Natural killer cell (primary cell): ENCODE results near the gene OGDHL. TPM values are rescaled to one million over a fixed set of nuclear protein-coding genes. Genes with fewer than 3 reads are reported as not detected.

Experiments
- ATAC-seq, 3 donors: fragments of 150-1000 bp in 2 of 3; fragments of 200-7000 bp in 1 of 3; cut with Tn5 transposase; 1 replicate in 1 of 3; 2 replicates in 2 of 3; pipeline ENCODE4 v1.10.0; 2021; ENCODE audit warnings: mild to moderate bottlenecking in 2 of 3, moderate library complexity in 2 of 3
- DNase-seq, 2 donors: peaks; one replicate each; pipeline versions ENCODE4 v3.0.0 to v3.0.0-alpha.2; 2013 to 2021; ENCODE audit warnings: mixed read lengths in 1 of 2
- H3K27ac ChIP-seq: one replicate; pipeline ENCODE4 v1.5.1; 2013; ENCODE audit warnings: mild to moderate bottlenecking, low read length
- H3K27me3 ChIP-seq: one replicate; pipeline ENCODE4 v1.6.1; 2013; ENCODE audit warnings: low read length; ENCODE audit not compliant: control insufficient read depth, insufficient read depth
- H3K36me3 ChIP-seq: one replicate; pipeline ENCODE4 v1.6.1; 2013; ENCODE audit warnings: low read length; ENCODE audit not compliant: control insufficient read depth, insufficient read depth
- H3K4me1 ChIP-seq: one replicate; pipeline ENCODE4 v1.6.1; 2013; ENCODE audit warnings: low read length; ENCODE audit not compliant: control insufficient read depth, insufficient read depth
- H3K4me3 ChIP-seq: one replicate; pipeline ENCODE4 v1.5.1; 2013; ENCODE audit warnings: low read length
- H3K9me3 ChIP-seq: one replicate; pipeline ENCODE4 v1.6.1; 2013; ENCODE audit warnings: low read length; ENCODE audit not compliant: control insufficient read depth, insufficient read depth
- H3K27ac Mint-ChIP-seq, 2 donors: one replicate each; pipeline ENCODE4 v1.8.0; 2022; ENCODE audit warnings: mild to moderate bottlenecking in 2 of 2, mixed read lengths in 2 of 2, moderate library complexity in 1 of 2
- H3K27me3 Mint-ChIP-seq, 2 donors: one replicate each; pipeline ENCODE4 v1.8.0; 2022; ENCODE audit warnings: low read depth in 2 of 2, mixed read lengths in 2 of 2
- H3K36me3 Mint-ChIP-seq: one replicate; pipeline ENCODE4 v1.8.0; 2022; ENCODE audit warnings: mixed read lengths
- H3K4me1 Mint-ChIP-seq, 2 donors: one replicate each; pipeline ENCODE4 v1.8.0; 2022; ENCODE audit warnings: mixed read lengths in 2 of 2
- H3K4me3 Mint-ChIP-seq: one replicate; pipeline ENCODE4 v1.8.0; 2022; ENCODE audit warnings: mild to moderate bottlenecking, moderate library complexity, mixed read lengths
- H3K9me3 Mint-ChIP-seq, 2 donors: one replicate each; pipeline ENCODE4 v1.8.0; 2022; ENCODE audit warnings: mixed read lengths in 2 of 2
- WGBS: methylation state at CpG from one replicate; pipeline ENCODE4 v1.1.7; 2013; ENCODE audit warnings: missing lambda C conversion rate; ENCODE audit not compliant: insufficient coverage; 5-methylcytosine and 5-hydroxymethylcytosine counted together
- intact Hi-C: fragments of 100-400 bp; cut with micrococcal nuclease; formaldehyde crosslinking; loops from one replicate; pipeline ENCODE4 v1.14.2; 2022
- total RNA-seq, 4 donors: library from RNA; stranded (reverse); fragments of 120-200 nt in 1 of 4; gene quantifications; one replicate each; pipeline versions ENCODE4 v1.2.3 to v1.2.4, GENCODE V29; 2013 to 2022
- TF ChIP-seq, protein P1 (sequence below): fragments of 200-600 bp; IDR thresholded peaks from one replicate; pipeline ENCODE4 v1.8.0; 2022; ENCODE audit warnings: antibody characterized with exemption

Gene OGDHL
- total RNA-seq, 3 donors from 2014 or later (not counting 1 experiment from before 2014, with no cell fraction given), result not detected

DNA sequence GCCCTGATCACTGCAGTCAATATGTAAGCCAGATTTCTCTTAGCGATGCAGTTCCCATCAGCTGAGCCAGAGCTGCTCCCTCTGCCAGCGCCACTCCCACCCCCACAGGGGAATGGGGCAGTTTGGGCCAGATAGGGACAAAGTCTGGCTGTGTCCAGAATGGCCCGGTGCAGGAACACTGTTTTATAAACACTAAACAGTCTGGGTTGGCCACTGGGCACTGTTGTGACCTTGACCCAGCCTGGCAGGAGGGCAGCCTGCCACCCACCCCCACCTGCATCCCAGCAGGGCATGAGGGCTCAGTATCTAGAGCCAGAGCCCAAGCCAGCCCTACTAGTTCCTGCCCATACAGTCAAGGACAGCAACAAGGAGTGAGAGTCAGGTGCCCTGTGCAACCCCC is 1.3 kb downstream of the OGDHL start:
- Histone ChIP-seq H3K27me3 (peaks cover 14% of the 10 kb centered on the region), H3K9me3 (no peaks in the 10 kb centered on the region), H3K4me3 (no peak overlapping the region), H3K36me3 (no peaks in the 10 kb centered on the region), H3K27ac (no peak overlapping the region), H3K4me1 (peaks cover 6% of the 10 kb centered on the region)
- Mint-ChIP-seq H3K36me3 (peaks cover 10% of the 10 kb centered on the region), H3K27me3 (peaks cover 17 to 27% of the 10 kb centered on the region in 2 donors), H3K27ac (no peak overlapping the region), H3K4me3 (peak overlapping the region; percentile 13), H3K4me1 (peaks cover 4 to 5% of the 10 kb centered on the region in 2 donors), H3K9me3 (no peaks in the 10 kb centered on the region)
- intact Hi-C loops, result no loop called here
- ATAC-seq (no peak), DNase-seq (no peak)
- WGBS, result 91% methylated on average over 3 of the region's 3 CpGs
- TF ChIP-seq, protein P1, sequence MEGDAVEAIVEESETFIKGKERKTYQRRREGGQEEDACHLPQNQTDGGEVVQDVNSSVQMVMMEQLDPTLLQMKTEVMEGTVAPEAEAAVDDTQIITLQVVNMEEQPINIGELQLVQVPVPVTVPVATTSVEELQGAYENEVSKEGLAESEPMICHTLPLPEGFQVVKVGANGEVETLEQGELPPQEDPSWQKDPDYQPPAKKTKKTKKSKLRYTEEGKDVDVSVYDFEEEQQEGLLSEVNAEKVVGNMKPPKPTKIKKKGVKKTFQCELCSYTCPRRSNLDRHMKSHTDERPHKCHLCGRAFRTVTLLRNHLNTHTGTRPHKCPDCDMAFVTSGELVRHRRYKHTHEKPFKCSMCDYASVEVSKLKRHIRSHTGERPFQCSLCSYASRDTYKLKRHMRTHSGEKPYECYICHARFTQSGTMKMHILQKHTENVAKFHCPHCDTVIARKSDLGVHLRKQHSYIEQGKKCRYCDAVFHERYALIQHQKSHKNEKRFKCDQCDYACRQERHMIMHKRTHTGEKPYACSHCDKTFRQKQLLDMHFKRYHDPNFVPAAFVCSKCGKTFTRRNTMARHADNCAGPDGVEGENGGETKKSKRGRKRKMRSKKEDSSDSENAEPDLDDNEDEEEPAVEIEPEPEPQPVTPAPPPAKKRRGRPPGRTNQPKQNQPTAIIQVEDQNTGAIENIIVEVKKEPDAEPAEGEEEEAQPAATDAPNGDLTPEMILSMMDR, result no peak

DNA sequence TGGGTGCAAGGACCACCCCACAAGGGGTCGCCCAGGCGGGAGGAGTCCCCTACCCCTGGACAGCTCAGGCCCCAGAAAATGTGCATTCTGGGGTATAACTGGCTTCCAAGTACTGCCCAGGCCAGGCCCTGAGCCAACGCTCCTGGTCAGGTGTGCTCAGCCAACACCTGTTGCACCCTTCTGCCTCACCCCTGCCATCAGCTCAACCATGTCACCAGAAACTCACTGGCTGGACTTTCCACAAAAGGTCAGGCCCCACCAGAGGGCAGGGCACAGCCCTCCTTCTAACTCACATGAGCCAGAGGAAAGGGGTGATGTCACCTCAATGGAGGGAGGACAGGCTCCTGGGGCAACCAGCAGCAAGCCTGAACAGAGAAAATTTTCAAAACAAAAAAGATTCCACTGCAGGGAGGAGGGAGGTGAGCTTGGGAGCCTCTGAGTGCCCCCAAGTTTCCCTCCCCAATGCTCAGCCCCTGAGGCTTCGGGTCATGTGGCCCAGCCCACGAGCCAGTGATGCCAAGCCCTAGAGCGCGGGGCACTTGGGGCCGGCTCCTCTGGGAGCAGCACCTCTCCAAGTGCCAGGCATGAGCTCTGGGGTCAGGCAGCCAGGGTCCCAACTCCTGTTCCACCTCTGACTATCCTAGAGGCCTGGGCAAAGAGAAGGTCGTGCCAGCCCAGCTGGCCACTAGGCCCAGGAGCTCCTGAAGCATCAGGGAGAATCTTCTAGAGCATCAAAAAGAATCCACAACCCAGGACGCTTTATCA is 2.2 kb downstream of the OGDHL start:
- H3K9me3 ChIP-seq, result no peaks in the 10 kb centered on the region
- peaks cover 17 to 27% of the 10 kb centered on the region in 2 donors for H3K27me3 Mint-ChIP-seq
- ATAC-seq (no peak), DNase-seq (no peak)
- peaks cover 4 to 5% of the 10 kb centered on the region in 2 donors for H3K4me1 Mint-ChIP-seq
- H3K27me3 ChIP-seq, result peaks cover 14% of the 10 kb centered on the region
- H3K4me1 ChIP-seq, result peaks cover 6% of the 10 kb centered on the region
- WGBS, result 79% methylated on average over 10 of the region's 10 CpGs
- intact Hi-C loops, result no loop called here
- no peak overlapping the region for H3K4me3 Mint-ChIP-seq
- no peak overlapping the region for H3K27ac Mint-ChIP-seq
- H3K36me3 ChIP-seq, result no peaks in the 10 kb centered on the region
- no peak overlapping the region for H3K27ac ChIP-seq
- peaks cover 10% of the 10 kb centered on the region for H3K36me3 Mint-ChIP-seq
- TF ChIP-seq, protein P1, result no peak
- no peaks in the 10 kb centered on the region for H3K9me3 Mint-ChIP-seq
- no peak overlapping the region for H3K4me3 ChIP-seq

DNA sequence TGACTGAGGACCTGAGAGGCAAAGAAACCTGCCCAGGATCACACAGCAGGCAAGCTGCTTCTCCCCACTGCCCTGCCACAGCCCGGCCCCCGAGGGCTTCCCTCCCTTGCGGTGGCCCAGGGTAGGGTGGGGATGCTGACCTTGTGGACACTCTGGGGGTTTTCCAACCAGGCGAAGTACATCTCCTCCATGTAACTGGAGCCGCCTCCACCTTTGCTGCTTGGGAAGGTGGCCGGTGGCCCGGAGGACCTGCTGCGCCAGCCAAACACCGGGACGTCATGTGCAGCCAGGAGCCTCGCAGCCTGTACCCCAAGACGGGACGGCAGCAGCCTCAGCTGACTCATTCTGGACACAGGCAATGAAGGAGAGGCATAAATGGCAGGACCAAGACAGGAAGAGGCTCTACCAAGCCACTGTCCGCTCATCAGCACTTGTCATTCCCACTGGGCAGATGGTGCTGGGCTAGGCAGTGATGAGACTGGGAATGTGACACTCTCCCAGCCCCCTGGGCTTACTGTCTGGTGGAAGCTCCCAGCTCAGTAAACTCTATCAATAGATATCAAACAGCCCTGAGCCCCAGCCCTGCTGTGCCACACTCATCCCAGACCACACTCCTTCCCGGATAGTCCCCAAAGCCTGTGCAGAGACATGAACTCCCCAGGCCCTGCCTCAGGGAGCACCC is 3.7 kb downstream of the OGDHL start:
- H3K27ac ChIP-seq, result no peak overlapping the region
- intact Hi-C loops, result no loop called here
- TF ChIP-seq, protein P1, result no peak
- no peak for DNase-seq
- H3K9me3 Mint-ChIP-seq, result no peaks in the 10 kb centered on the region
- H3K36me3 ChIP-seq, result no peaks in the 10 kb centered on the region
- WGBS, result 91% methylated on average over 15 of the region's 15 CpGs
- H3K27ac Mint-ChIP-seq, result no peak overlapping the region
- peaks cover 11 to 22% of the 10 kb centered on the region in 2 donors for H3K27me3 Mint-ChIP-seq
- peaks cover 8% of the 10 kb centered on the region for H3K27me3 ChIP-seq
- H3K9me3 ChIP-seq, result no peaks in the 10 kb centered on the region
- peaks cover 4 to 5% of the 10 kb centered on the region in 2 donors for H3K4me1 Mint-ChIP-seq
- no peak for ATAC-seq
- peaks cover 9% of the 10 kb centered on the region for H3K36me3 Mint-ChIP-seq
- H3K4me1 ChIP-seq, result peaks cover 6% of the 10 kb centered on the region
- H3K4me3 Mint-ChIP-seq, result no peak overlapping the region
- H3K4me3 ChIP-seq, result no peak overlapping the region
